ENCODE results near the gene PACC1. TPM values are rescaled to one million over a fixed set of nuclear protein-coding genes. Genes with fewer than 3 reads are reported as not detected.
A peak's percentile ranks its signal among the peaks of the same experiment; 100 is the strongest.

Gene PACC1
- total RNA-seq, 2 experiments from 2014 or later = 1.8 to 2.1 TPM

DNA sequence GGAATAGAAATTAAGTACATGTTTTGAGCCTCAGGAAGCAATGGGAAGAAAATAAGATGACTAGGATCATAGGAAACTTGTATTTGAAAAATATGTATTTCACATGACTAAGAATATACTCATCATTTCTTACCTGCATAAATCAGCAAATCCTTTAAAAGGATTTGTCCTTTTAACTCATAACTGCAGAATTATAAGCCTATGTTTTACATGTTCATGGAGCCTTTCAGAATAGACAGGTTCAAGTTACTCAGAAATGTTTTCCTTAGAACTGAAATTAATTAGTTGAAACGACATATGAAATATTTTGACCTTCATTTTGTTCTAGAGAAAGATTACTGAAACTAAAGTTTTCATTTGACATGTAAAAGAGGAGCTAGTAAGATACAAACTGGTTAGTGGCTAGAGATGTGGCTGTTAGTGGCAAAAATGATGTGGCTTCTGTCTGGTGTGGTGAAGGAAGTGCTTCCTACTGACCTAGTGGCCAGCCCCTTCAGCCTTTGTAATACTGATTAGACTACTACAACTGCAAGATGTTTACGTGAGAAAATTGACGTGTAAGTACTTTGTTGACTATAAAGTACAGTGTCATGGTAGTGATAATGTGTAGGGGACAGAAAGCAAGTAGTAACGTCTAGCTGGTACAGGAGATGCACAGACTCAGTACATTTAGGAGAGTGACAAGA is 54.7 kb downstream of the PACC1 start:
- Mint-ChIP-seq H3K9me3 (no peaks in the 10 kb centered on the region), H3K4me3 (no peak overlapping the region), H3K36me3 (ENCODE audit: low read depth) (peaks cover 86% of the 10 kb centered on the region), H3K4me1 (ENCODE audit: low read depth) (no peaks in the 10 kb centered on the region), H3K27ac (peak overlapping the region; percentile 59), H3K27me3 (no peaks in the 10 kb centered on the region)
- peaks cover 71% of the 10 kb centered on the region for H3K36me3 ChIP-seq (ENCODE audit: insufficient read depth, low read length)
- H3K4me1 ChIP-seq (ENCODE audit: insufficient read depth, low read length) = no peaks in the 10 kb centered on the region
- intact Hi-C loops (cut with DNase I, micrococcal nuclease) = loop anchor here in 1 of 2 experiments (5.0 kb wide), 1 partner anchor 68 kb away; no protein-coding TSS in a partner anchor
- no peaks in the 10 kb centered on the region for H3K27me3 ChIP-seq (ENCODE audit: control insufficient read depth in 1 of 2, insufficient read depth in 2 of 2, low read length in 2 of 2)
- no peak overlapping the region for H3K27ac ChIP-seq (ENCODE audit: low read depth in 1 of 2, low read length in 2 of 2)
- DNase-seq (no peak), ATAC-seq (ENCODE audit: poor library complexity) (no peak)
- no peaks in the 10 kb centered on the region for H3K9me3 ChIP-seq (ENCODE audit: control insufficient read depth in 1 of 2, insufficient read depth in 1 of 2, low read length in 2 of 2)
- ChIA-PET POLR2A (no interaction called here), CTCF (interaction anchor here (1.7 kb wide), 1 partner anchor 8 kb away, joined by 3 read pairs; no protein-coding TSS in a partner anchor)
- H3K4me3 ChIP-seq (ENCODE audit: low read length) = no peak overlapping the region
- TF ChIP-seq, protein P1, sequence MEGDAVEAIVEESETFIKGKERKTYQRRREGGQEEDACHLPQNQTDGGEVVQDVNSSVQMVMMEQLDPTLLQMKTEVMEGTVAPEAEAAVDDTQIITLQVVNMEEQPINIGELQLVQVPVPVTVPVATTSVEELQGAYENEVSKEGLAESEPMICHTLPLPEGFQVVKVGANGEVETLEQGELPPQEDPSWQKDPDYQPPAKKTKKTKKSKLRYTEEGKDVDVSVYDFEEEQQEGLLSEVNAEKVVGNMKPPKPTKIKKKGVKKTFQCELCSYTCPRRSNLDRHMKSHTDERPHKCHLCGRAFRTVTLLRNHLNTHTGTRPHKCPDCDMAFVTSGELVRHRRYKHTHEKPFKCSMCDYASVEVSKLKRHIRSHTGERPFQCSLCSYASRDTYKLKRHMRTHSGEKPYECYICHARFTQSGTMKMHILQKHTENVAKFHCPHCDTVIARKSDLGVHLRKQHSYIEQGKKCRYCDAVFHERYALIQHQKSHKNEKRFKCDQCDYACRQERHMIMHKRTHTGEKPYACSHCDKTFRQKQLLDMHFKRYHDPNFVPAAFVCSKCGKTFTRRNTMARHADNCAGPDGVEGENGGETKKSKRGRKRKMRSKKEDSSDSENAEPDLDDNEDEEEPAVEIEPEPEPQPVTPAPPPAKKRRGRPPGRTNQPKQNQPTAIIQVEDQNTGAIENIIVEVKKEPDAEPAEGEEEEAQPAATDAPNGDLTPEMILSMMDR (IDR thresholded peaks at IDR 0.05) = no peak

DNA sequence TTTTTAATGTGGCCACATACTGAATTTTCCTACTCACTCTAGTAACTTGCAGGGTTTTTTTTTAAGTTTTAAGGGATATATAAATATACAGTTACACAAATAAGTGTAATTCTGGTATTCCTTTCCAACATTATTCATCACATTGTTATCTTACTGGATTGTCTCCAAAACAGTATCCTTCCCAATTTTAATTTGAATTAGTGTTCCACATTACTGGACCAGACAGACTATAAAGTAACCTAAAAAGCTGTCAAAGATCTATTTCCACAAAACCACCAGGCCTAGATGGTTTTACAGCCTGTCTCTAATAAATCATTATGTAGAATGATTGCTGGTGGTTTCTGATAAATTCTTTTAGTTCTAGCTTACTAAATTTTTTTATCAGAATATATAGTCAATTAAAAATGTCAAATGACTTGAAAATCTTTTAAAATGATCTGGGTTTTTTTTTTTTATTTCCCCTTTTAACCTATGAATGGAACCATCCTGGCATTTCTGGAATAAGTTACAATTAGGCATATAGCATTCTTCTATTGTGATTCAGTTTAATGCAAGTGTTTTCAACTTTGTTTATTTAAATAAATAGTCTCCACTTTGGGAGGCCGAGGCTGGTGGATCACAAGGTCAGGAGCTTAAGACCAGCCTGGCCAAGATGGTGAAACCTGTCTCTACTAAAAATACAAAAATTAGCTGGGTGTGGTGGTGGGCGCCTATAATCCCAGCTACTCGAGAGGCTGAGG is 59.3 kb downstream of the PACC1 start:
- H3K4me1 Mint-ChIP-seq (ENCODE audit: low read depth) = no peaks in the 10 kb centered on the region
- Histone ChIP-seq H3K36me3 (ENCODE audit: insufficient read depth, low read length) (peaks cover 70% of the 10 kb centered on the region), H3K4me3 (ENCODE audit: low read length) (no peak overlapping the region), H3K4me1 (ENCODE audit: insufficient read depth, low read length) (no peaks in the 10 kb centered on the region), H3K9me3 (ENCODE audit: control insufficient read depth in 1 of 2, insufficient read depth in 1 of 2, low read length in 2 of 2) (no peaks in the 10 kb centered on the region), H3K27ac (ENCODE audit: low read depth in 1 of 2, low read length in 2 of 2) (no peak overlapping the region), H3K27me3 (ENCODE audit: control insufficient read depth in 1 of 2, insufficient read depth in 2 of 2, low read length in 2 of 2) (no peaks in the 10 kb centered on the region)
- peaks cover 89% of the 10 kb centered on the region for H3K36me3 Mint-ChIP-seq (ENCODE audit: low read depth)
- intact Hi-C loops (cut with DNase I, micrococcal nuclease) = loop anchor here in 1 of 2 experiments (5.0 kb wide), 1 partner anchor 63 kb away; no protein-coding TSS in a partner anchor
- no peak overlapping the region for H3K4me3 Mint-ChIP-seq
- peak overlapping the region; percentile 4 for H3K27ac Mint-ChIP-seq
- CTCF ChIA-PET = interaction anchor here (1.1 to 1.5 kb wide), 3 partner anchors 10 to 44 kb away, joined by 3 to 5 read pairs (median 5); no protein-coding TSS in a partner anchor
- no peak for DNase-seq
- TF ChIP-seq, protein P1 (IDR thresholded peaks at IDR 0.05) = no peak
- H3K9me3 Mint-ChIP-seq = no peaks in the 10 kb centered on the region
- no peaks in the 10 kb centered on the region for H3K27me3 Mint-ChIP-seq
- POLR2A ChIA-PET = interaction anchor here (0.6 kb wide), 1 partner anchor 320 kb away, joined by 3 read pairs; the partner anchor contains the start of genes DTL and INTS7
- no peak for ATAC-seq (ENCODE audit: poor library complexity)

DNA sequence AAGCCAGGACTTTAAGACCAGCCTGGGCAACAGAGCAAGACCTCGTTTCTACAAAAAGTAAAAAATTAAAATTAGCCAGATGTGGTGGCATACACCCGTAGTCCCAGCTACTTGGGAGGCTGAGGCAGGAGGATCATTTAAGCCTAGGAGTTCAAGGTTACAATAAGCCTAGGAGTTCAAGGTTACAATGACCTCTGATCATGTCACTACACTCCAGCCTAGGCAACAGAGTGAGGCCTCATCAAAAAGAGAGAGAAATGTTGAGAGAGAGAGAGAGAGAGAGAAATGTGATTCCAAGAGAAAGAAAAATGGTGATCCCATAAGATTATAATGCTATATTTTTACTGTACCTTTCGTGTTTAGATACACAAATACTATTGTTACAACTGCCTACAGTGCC is 60.2 kb downstream of the PACC1 start:
- POLR2A ChIA-PET = no interaction called here
- ATAC-seq (ENCODE audit: poor library complexity) (no peak), DNase-seq (no peak)
- TF ChIP-seq, protein P1 (IDR thresholded peaks at IDR 0.05) = no peak
- no peaks in the 10 kb centered on the region for H3K27me3 ChIP-seq (ENCODE audit: control insufficient read depth in 1 of 2, insufficient read depth in 2 of 2, low read length in 2 of 2)
- H3K36me3 ChIP-seq (ENCODE audit: insufficient read depth, low read length) = peaks cover 66% of the 10 kb centered on the region
- no peaks in the 10 kb centered on the region for H3K4me1 ChIP-seq (ENCODE audit: insufficient read depth, low read length)
- Mint-ChIP-seq H3K27me3 (no peaks in the 10 kb centered on the region), H3K27ac (peak overlapping the region; percentile 4), H3K36me3 (ENCODE audit: low read depth) (peaks cover 89% of the 10 kb centered on the region), H3K9me3 (no peaks in the 10 kb centered on the region), H3K4me3 (no peak overlapping the region), H3K4me1 (ENCODE audit: low read depth) (no peaks in the 10 kb centered on the region)
- H3K4me3 ChIP-seq (ENCODE audit: low read length) = no peak overlapping the region
- H3K9me3 ChIP-seq (ENCODE audit: control insufficient read depth in 1 of 2, insufficient read depth in 1 of 2, low read length in 2 of 2) = no peaks in the 10 kb centered on the region
- intact Hi-C loops (cut with DNase I, micrococcal nuclease) = no loop called here
- H3K27ac ChIP-seq (ENCODE audit: low read depth in 1 of 2, low read length in 2 of 2) = no peak overlapping the region
- CTCF ChIA-PET = no interaction called here

All from CD4-positive, alpha-beta T cell (primary cell).